ENCODE data around the gene MAP4K4. TPM values are rescaled to one million over a fixed set of nuclear protein-coding genes. Genes with fewer than 3 reads are reported as not detected.

Gene MAP4K4
- total RNA-seq, 1 experiment from 2014 or later: 37.6 TPM

GRCh38 chr2:101864426-101864825 is 166.9 kb downstream of the MAP4K4 start:
- no peak for DNase-seq (ENCODE audit: low read depth)

GRCh38 chr2:101868525-101868924 is 171.0 kb downstream of the MAP4K4 start:
- no peak for DNase-seq (ENCODE audit: low read depth)

GRCh38 chr2:101869527-101869926 is 172.0 kb downstream of the MAP4K4 start:
- no peak for DNase-seq (ENCODE audit: low read depth)

GRCh38 chr2:101870444-101870843 is 172.9 kb downstream of the MAP4K4 start:
- no peak for DNase-seq (ENCODE audit: low read depth)

- DNase-seq (ENCODE audit: low read depth): no peak
These were observed 174.0 kb downstream of the MAP4K4 start for GRCh38 chr2:101871480-101871879.

GRCh38 chr2:101872480-101872879 is 175.0 kb downstream of the MAP4K4 start:
- no peak for DNase-seq (ENCODE audit: low read depth)

- DNase-seq (ENCODE audit: low read depth): peak; percentile 6
These were observed 176.0 kb downstream of the MAP4K4 start for GRCh38 chr2:101873543-101873942.

- no peak for DNase-seq (ENCODE audit: low read depth)
These were observed 176.6 kb downstream of the MAP4K4 start for GRCh38 chr2:101874069-101874468.

GRCh38 chr2:101879466-101879865 is 182.0 kb downstream of the MAP4K4 start:
- no peak for DNase-seq (ENCODE audit: low read depth)

- DNase-seq (ENCODE audit: low read depth): peak; percentile 13
These were observed 183.6 kb downstream of the MAP4K4 start for GRCh38 chr2:101881131-101881530.

- no peak for DNase-seq (ENCODE audit: low read depth)
These were observed 185.3 kb downstream of the MAP4K4 start for GRCh38 chr2:101882769-101883307.

GRCh38 chr2:101883860-101884259 is 186.4 kb downstream of the MAP4K4 start:
- DNase-seq (ENCODE audit: low read depth): peak; percentile 48

GRCh38 chr2:101884423-101884822 is 186.9 kb downstream of the MAP4K4 start:
- no peak for DNase-seq (ENCODE audit: low read depth)

GRCh38 chr2:101887328-101887727 is 189.8 kb downstream of the MAP4K4 start:
- no peak for DNase-seq (ENCODE audit: low read depth)

- no peak for DNase-seq (ENCODE audit: low read depth)
These were observed 192.1 kb downstream of the MAP4K4 start for GRCh38 chr2:101889460-101890098.

GRCh38 chr2:101892377-101892776 is 194.9 kb downstream of the MAP4K4 start:
- no peak for DNase-seq (ENCODE audit: low read depth)

- no peak for DNase-seq (ENCODE audit: low read depth)
These were observed 196.3 kb downstream of the MAP4K4 start for GRCh38 chr2:101893681-101894381.

- DNase-seq (ENCODE audit: low read depth): no peak
These were observed 197.5 kb downstream of the MAP4K4 start for GRCh38 chr2:101895039-101895438.

- DNase-seq (ENCODE audit: low read depth): no peak
These were observed 198.4 kb downstream of the MAP4K4 start for GRCh38 chr2:101895819-101896322.

GRCh38 chr2:101897301-101897700 is 199.8 kb downstream of the MAP4K4 start:
- DNase-seq (ENCODE audit: low read depth): no peak

- DNase-seq (ENCODE audit: low read depth): no peak
These were observed 201.8 kb downstream of the MAP4K4 start for GRCh38 chr2:101899265-101899664.

- DNase-seq (ENCODE audit: low read depth): peak; percentile 9
These were observed 202.4 kb downstream of the MAP4K4 start for GRCh38 chr2:101899871-101900270.

GRCh38 chr2:101900375-101900774 is 202.9 kb downstream of the MAP4K4 start:
- DNase-seq (ENCODE audit: low read depth): no peak
